SU-DHL-6 (cell line): ENCODE measurements around the gene HSF2BP.

Source experiments
- EZH2phosphoT487 ChIP-seq: fragments of 200-600 bp; sonication (generic), shearing (Covaris generic); conservative IDR thresholded peaks from 2 replicates; pipeline ENCODE4 v1.6.1; 2018; ENCODE audit warnings: mild to moderate bottlenecking, antibody characterized with exemption, low read length, moderate library complexity, mixed read lengths
- TF ChIP-seq, protein P1 (sequence below): fragments of 200-600 bp; sonication (generic); IDR thresholded peaks from one replicate; pipeline ENCODE4 v1.5.1; 2017; ENCODE audit warnings: antibody characterized with exemption, mild to moderate bottlenecking, low read length, moderate library complexity; ENCODE audit not compliant: insufficient read depth, poor library complexity, severe bottlenecking

DNA sequence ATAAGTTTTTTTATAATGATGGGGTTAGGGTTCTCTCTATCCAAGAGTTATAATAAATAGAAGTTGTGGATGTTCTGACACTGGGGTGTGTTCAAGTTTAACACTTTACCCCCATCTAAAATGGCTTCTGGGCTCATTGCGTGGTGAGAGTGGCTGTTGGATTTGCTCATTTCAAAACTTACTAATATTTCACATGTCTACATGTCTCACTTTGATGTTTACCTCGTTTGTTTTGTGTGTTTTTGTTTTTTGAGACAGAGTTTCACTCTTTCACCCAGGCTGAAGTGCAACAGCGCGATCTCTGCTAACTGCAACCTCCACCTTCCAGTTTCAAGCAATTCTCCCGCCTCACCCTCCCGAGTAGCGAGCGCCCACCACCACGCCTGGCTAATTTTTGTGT is 3.7 kb upstream of the HSF2BP start:
- TF ChIP-seq, protein P1, sequence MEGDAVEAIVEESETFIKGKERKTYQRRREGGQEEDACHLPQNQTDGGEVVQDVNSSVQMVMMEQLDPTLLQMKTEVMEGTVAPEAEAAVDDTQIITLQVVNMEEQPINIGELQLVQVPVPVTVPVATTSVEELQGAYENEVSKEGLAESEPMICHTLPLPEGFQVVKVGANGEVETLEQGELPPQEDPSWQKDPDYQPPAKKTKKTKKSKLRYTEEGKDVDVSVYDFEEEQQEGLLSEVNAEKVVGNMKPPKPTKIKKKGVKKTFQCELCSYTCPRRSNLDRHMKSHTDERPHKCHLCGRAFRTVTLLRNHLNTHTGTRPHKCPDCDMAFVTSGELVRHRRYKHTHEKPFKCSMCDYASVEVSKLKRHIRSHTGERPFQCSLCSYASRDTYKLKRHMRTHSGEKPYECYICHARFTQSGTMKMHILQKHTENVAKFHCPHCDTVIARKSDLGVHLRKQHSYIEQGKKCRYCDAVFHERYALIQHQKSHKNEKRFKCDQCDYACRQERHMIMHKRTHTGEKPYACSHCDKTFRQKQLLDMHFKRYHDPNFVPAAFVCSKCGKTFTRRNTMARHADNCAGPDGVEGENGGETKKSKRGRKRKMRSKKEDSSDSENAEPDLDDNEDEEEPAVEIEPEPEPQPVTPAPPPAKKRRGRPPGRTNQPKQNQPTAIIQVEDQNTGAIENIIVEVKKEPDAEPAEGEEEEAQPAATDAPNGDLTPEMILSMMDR: no peak
- no peak for TF ChIP-seq EZH2phosphoT487
